ENCODE data around the gene RCSD1. TPM values are rescaled to one million over a fixed set of nuclear protein-coding genes. Genes with fewer than 3 reads are reported as not detected.

Gene RCSD1
- total RNA-seq, 2 donors from 2014 or later = 33.6 to 38.7 TPM

GRCh38 chr1:167616521-167616920 lies 13.5 kb upstream of the RCSD1 start:
- DNase-seq = no peak
- intact Hi-C loops (cut with DNase I) = no loop called here

GRCh38 chr1:167617153-167618147 lies 12.6 kb upstream of the RCSD1 start:
- DNase-seq (peak; percentile 37), ATAC-seq (peak; percentile 71 to 87)
- intact Hi-C loops (cut with DNase I) = no loop called here

More at GRCh38 chr1:167616521-167616920, 13.5 kb upstream of the RCSD1 start:
- no peak for ATAC-seq

- DNase-seq = no peak
- intact Hi-C loops (cut with DNase I) = no loop called here
- no peak for ATAC-seq
Observed at GRCh38 chr1:167618366-167618765, 11.7 kb upstream of the RCSD1 start.

GRCh38 chr1:167618789-167619188 lies 11.2 kb upstream of the RCSD1 start:
- DNase-seq (no peak), ATAC-seq (no peak)
- intact Hi-C loops (cut with DNase I) = no loop called here

- no peak for DNase-seq
- ATAC-seq = no peak
- intact Hi-C loops (cut with DNase I) = no loop called here
Observed at GRCh38 chr1:167620002-167620401, 10.0 kb upstream of the RCSD1 start.

- intact Hi-C loops (cut with DNase I) = no loop called here
- ATAC-seq (no peak), DNase-seq (no peak)
Observed at GRCh38 chr1:167621780-167622313, 8.2 kb upstream of the RCSD1 start.

GRCh38 chr1:167623951-167624350 lies 6.1 kb upstream of the RCSD1 start:
- no peak for DNase-seq
- intact Hi-C loops (cut with DNase I) = no loop called here
- no peak for ATAC-seq

GRCh38 chr1:167625040-167625823 lies 4.8 kb upstream of the RCSD1 start:
- ATAC-seq = no peak
- intact Hi-C loops (cut with DNase I) = no loop called here

GRCh38 chr1:167627615-167627864 lies 2.5 kb upstream of the RCSD1 start:
- ATAC-seq = peak in 1 of 2 donors; percentile 8

More at GRCh38 chr1:167625040-167625823, 4.8 kb upstream of the RCSD1 start:
- DNase-seq = no peak

GRCh38 chr1:167627865-167628641 lies 2.0 kb upstream of the RCSD1 start:
- intact Hi-C loops (cut with DNase I) = no loop called here
- DNase-seq = no peak
- ATAC-seq = peak in 1 of 2 donors; percentile 5

More at GRCh38 chr1:167627615-167627864, 2.5 kb upstream of the RCSD1 start:
- no peak for DNase-seq
- intact Hi-C loops (cut with DNase I) = no loop called here

- ATAC-seq (no peak), DNase-seq (no peak)
- intact Hi-C loops (cut with DNase I) = no loop called here
Observed at GRCh38 chr1:167628741-167629515, 1.1 kb upstream of the RCSD1 start.

- peak; percentile 10 to 16 for ATAC-seq
- intact Hi-C loops (cut with DNase I) = loop anchor here in 1 of 2 donors (5.0 kb wide), 1 partner anchor 52 kb away; no protein-coding TSS in a partner anchor
- DNase-seq = no peak
Observed at GRCh38 chr1:167630568-167631385, 745 bp downstream of the RCSD1 start.

- DNase-seq (no peak), ATAC-seq (no peak)
- intact Hi-C loops (cut with DNase I) = loop anchor here in 1 of 2 donors (5.0 kb wide), 1 partner anchor 51 kb away; no protein-coding TSS in a partner anchor
Observed at GRCh38 chr1:167631386-167631935, 1.4 kb downstream of the RCSD1 start.

GRCh38 chr1:167631936-167632614 lies 2.0 kb downstream of the RCSD1 start:
- peak in 1 of 2 donors; percentile 17 for ATAC-seq
- intact Hi-C loops (cut with DNase I) = loop anchor here in 1 of 2 donors (5.0 kb wide), 1 partner anchor 50 kb away; no protein-coding TSS in a partner anchor
- DNase-seq = no peak

- intact Hi-C loops (cut with DNase I) = loop anchor here in 1 of 2 donors (5.0 kb wide), 1 partner anchor 49 kb away; no protein-coding TSS in a partner anchor
- DNase-seq = no peak
- ATAC-seq = no peak
Observed at GRCh38 chr1:167633258-167633944, 3.4 kb downstream of the RCSD1 start.

GRCh38 chr1:167634435-167634834 lies 4.4 kb downstream of the RCSD1 start:
- intact Hi-C loops (cut with DNase I) = loop anchor here in 1 of 2 donors (5.0 kb wide), 1 partner anchor 48 kb away; no protein-coding TSS in a partner anchor
- DNase-seq = no peak

More at GRCh38 chr1:167634435-167634834, 4.4 kb downstream of the RCSD1 start:
- no peak for ATAC-seq

All from left cardiac atrium (tissue), 4 donors.